SU-DHL-6 (cell line): ENCODE data around the gene SLC35E2B.
A peak's percentile ranks its signal among the peaks of the same experiment; 100 is the strongest.

Experiments
- H2AFZ ChIP-seq: fragments of 200-600 bp; sonication (generic); 2 replicates; pipeline ENCODE4 v1.6.1; 2014; ENCODE audit warnings: low read depth, mild to moderate bottlenecking, moderate library complexity, mixed read lengths, antibody characterized with exemption, low read length; ENCODE audit not compliant: severe bottlenecking
- H3F3A ChIP-seq: fragments of 200-600 bp; shearing (Covaris generic); 2 replicates; pipeline ENCODE4 v1.6.0; 2016; ENCODE audit warnings: antibody characterized with exemption, mild to moderate bottlenecking; ENCODE audit not compliant: insufficient read depth
- H3K27ac ChIP-seq: fragments of 200-600 bp; sonication (generic); 2 replicates; pipeline ENCODE4 v1.5.1; 2016; ENCODE audit warnings: low read depth, mild to moderate bottlenecking, low read length, moderate library complexity, mixed read lengths
- H3K27me3 ChIP-seq: fragments of 200-600 bp; sonication (generic), shearing (Covaris generic); 2 replicates; pipeline ENCODE4 v1.6.0; 2014; ENCODE audit warnings: mild to moderate bottlenecking, low read length
- H3K36me3 ChIP-seq: fragments of 200-600 bp; sonication (generic); 2 replicates; pipeline ENCODE4 v1.6.1; 2014; ENCODE audit warnings: mild to moderate bottlenecking, low read length, mixed read lengths
- H3K4me2 ChIP-seq: fragments of 300-600, 200-600 bp; shearing (Covaris generic), sonication (generic); 2 replicates; pipeline ENCODE4 v1.6.0; 2014; ENCODE audit warnings: low read length, low read depth, mild to moderate bottlenecking; ENCODE audit not compliant: poor library complexity, severe bottlenecking
- H3K4me3 ChIP-seq: fragments of 200-600 bp; sonication (generic); 2 replicates; pipeline ENCODE4 v1.5.1; 2014; ENCODE audit warnings: antibody characterized with exemption, low read length, mild to moderate bottlenecking, mixed read lengths; ENCODE audit not compliant: insufficient read depth, poor library complexity, severe bottlenecking
- H3K79me2 ChIP-seq: fragments of 200-600 bp; sonication (generic); 2 replicates; pipeline ENCODE4 v1.6.1; 2014; ENCODE audit warnings: mild to moderate bottlenecking, low read length, moderate library complexity; ENCODE audit not compliant: insufficient read depth
- H3K9ac ChIP-seq: fragments of 200-600 bp; sonication (generic); 2 replicates; pipeline ENCODE4 v1.7.0; 2014; ENCODE audit warnings: mild to moderate bottlenecking, low read length
- H3K9me2 ChIP-seq: fragments of 200-600 bp; sonication (generic); replicated peaks from 2 replicates; pipeline ENCODE4 v1.6.1; 2014; ENCODE audit warnings: low read length; ENCODE audit not compliant: insufficient read depth
- H3K9me3 ChIP-seq: fragments of 200-600 bp; sonication (generic); 2 replicates; pipeline ENCODE4 v1.6.1; 2014; ENCODE audit warnings: low read length, mixed read lengths; ENCODE audit not compliant: insufficient read depth
- H4K20me1 ChIP-seq: fragments of 200-600 bp; sonication (generic); 2 replicates; pipeline ENCODE4 v1.6.1; 2014; ENCODE audit warnings: low read depth, mild to moderate bottlenecking, antibody characterized with exemption, low read length, moderate library complexity, mixed read lengths
- CTCF ChIP-seq: fragments of 200-600 bp; sonication (generic); IDR thresholded peaks from one replicate; pipeline ENCODE4 v1.5.1; 2017; ENCODE audit warnings: antibody characterized with exemption, mild to moderate bottlenecking, low read length, moderate library complexity; ENCODE audit not compliant: insufficient read depth, poor library complexity, severe bottlenecking
- EZH2phosphoT487 ChIP-seq: fragments of 200-600 bp; sonication (generic), shearing (Covaris generic); conservative IDR thresholded peaks from 2 replicates; pipeline ENCODE4 v1.6.1; 2018; ENCODE audit warnings: mild to moderate bottlenecking, antibody characterized with exemption, low read length, moderate library complexity, mixed read lengths

The SLC35E2B gene

GRCh38 chr1:1617925-1618324 lies 74.7 kb downstream of the SLC35E2B start:
- Histone ChIP-seq H3K36me3 (no peaks in the 10 kb centered on the region), H2AFZ (no peak overlapping the region), H3K27ac (no peak overlapping the region), H3K4me3 (no peak overlapping the region), H3F3A (no peaks in the 10 kb centered on the region; the same call in 1 of the 2 replicates), H3K79me2 (0 out of 2 replicates have a peak, but pooled peaks cover 3% of the 10 kb centered on the region), H3K4me2 (no peak overlapping the region), H4K20me1 (no peaks in the 10 kb centered on the region), H3K27me3 (no peaks in the 10 kb centered on the region), H3K9me2 (no peaks in the 10 kb centered on the region), H3K9ac (no peak overlapping the region), H3K9me3 (no peaks in the 10 kb centered on the region)
- TF ChIP-seq CTCF: no peak
- no peak for TF ChIP-seq EZH2phosphoT487

GRCh38 chr1:1617516-1617915 lies 75.1 kb downstream of the SLC35E2B start:
- no peak overlapping the region for H3K4me3 ChIP-seq
- no peaks in the 10 kb centered on the region for H3K36me3 ChIP-seq
- H3K9ac ChIP-seq: no peak overlapping the region
- H4K20me1 ChIP-seq: no peaks in the 10 kb centered on the region
- no peaks in the 10 kb centered on the region; the same call in 1 of the 2 replicates for H3F3A ChIP-seq
- no peak overlapping the region for H3K4me2 ChIP-seq
- H3K27ac ChIP-seq: no peak overlapping the region
- no peaks in the 10 kb centered on the region for H3K9me2 ChIP-seq
- no peaks in the 10 kb centered on the region for H3K27me3 ChIP-seq
- 0 out of 2 replicates have a peak, but pooled peaks cover 3% of the 10 kb centered on the region for H3K79me2 ChIP-seq
- TF ChIP-seq EZH2phosphoT487 (no peak), CTCF (no peak)
- no peak overlapping the region for H2AFZ ChIP-seq
- no peaks in the 10 kb centered on the region for H3K9me3 ChIP-seq

- Histone ChIP-seq H3K9ac (0 out of 2 replicates have a peak overlapping the region, but pooled peaks have one; percentile 96), H3K9me2 (no peaks in the 10 kb centered on the region), H3K4me3 (no peak overlapping the region), H3K79me2 (0 out of 2 replicates have a peak, but pooled peaks cover 3% of the 10 kb centered on the region), H3K9me3 (no peaks in the 10 kb centered on the region), H3K27me3 (no peaks in the 10 kb centered on the region), H3F3A (no peaks in the 10 kb centered on the region; the same call in 1 of the 2 replicates), H3K36me3 (no peaks in the 10 kb centered on the region), H4K20me1 (no peaks in the 10 kb centered on the region), H3K27ac (no peak overlapping the region), H3K4me2 (peak overlapping the region; percentile 96), H2AFZ (no peak overlapping the region)
- no peak for TF ChIP-seq EZH2phosphoT487
- TF ChIP-seq CTCF: no peak
Observed at GRCh38 chr1:1616838-1617237, 75.8 kb downstream of the SLC35E2B start.
